IPS-20b (cell line): ENCODE measurements around the gene STX16.

Experiments used
- H3K27ac ChIP-seq: one replicate; pipeline ENCODE4 v1.5.1; 2013; ENCODE audit warnings: low read length
- H3K27me3 ChIP-seq: 2 replicates; pipeline ENCODE4 v1.6.1; 2013; ENCODE audit warnings: mild to moderate bottlenecking, low read length, inconsistent platforms; ENCODE audit not compliant: insufficient read depth
- H3K36me3 ChIP-seq: 2 replicates; pipeline ENCODE4 v1.6.1; 2013; ENCODE audit warnings: low read depth, mild to moderate bottlenecking, inconsistent platforms, low read length, moderate library complexity; ENCODE audit not compliant: insufficient read depth
- H3K4me1 ChIP-seq: 2 replicates; pipeline ENCODE4 v1.6.1; 2013; ENCODE audit warnings: mild to moderate bottlenecking, control low read depth, inconsistent platforms, low read length, moderate library complexity; ENCODE audit not compliant: insufficient read depth
- H3K4me3 ChIP-seq: 2 replicates; pipeline ENCODE4 v1.5.1; 2013; ENCODE audit warnings: mild to moderate bottlenecking, low read length, inconsistent platforms
- H3K9ac ChIP-seq: 2 replicates; pipeline ENCODE4 v1.6.1; 2013; ENCODE audit warnings: low read depth, mild to moderate bottlenecking, inconsistent platforms, low read length, moderate library complexity
- H3K9me3 ChIP-seq: 2 replicates; pipeline ENCODE4 v1.6.1; 2013; ENCODE audit warnings: mild to moderate bottlenecking, low read depth, low read length, inconsistent platforms; ENCODE audit not compliant: insufficient read depth

The STX16 gene

GRCh38 chr20:58650181-58650775, 805 bp upstream of the STX16 start:
- Histone ChIP-seq H3K27me3 (peaks cover 13% of the 10 kb centered on the region; the same call in 1 of the 2 replicates), H3K4me3 (peak overlapping the region; percentile 78; the same call in 1 of the 2 replicates), H3K4me1 (peaks cover 21% of the 10 kb centered on the region), H3K36me3 (peaks cover 2% of the 10 kb centered on the region; the same call in 1 of the 2 replicates), H3K27ac (no peak overlapping the region), H3K9ac (peak overlapping the region; percentile 97; the same call in 1 of the 2 replicates), H3K9me3 (no peaks in the 10 kb centered on the region)

GRCh38 chr20:58651559-58651945, 469 bp downstream of the STX16 start:
- Histone ChIP-seq H3K36me3 (peaks cover 7% of the 10 kb centered on the region; the same call in 1 of the 2 replicates), H3K27ac (peak overlapping the region; percentile 69), H3K9ac (peak overlapping the region; percentile 97), H3K27me3 (peaks cover 13% of the 10 kb centered on the region; the same call in 1 of the 2 replicates), H3K4me1 (peaks cover 34% of the 10 kb centered on the region), H3K4me3 (peak overlapping the region; percentile 78), H3K9me3 (no peaks in the 10 kb centered on the region)

- Histone ChIP-seq H3K4me1 (peaks cover 39% of the 10 kb centered on the region), H3K27ac (peak overlapping the region; percentile 96), H3K27me3 (peaks cover 13% of the 10 kb centered on the region; the same call in 1 of the 2 replicates), H3K4me3 (peak overlapping the region; percentile 78), H3K9ac (peak overlapping the region; percentile 97), H3K36me3 (peaks cover 7% of the 10 kb centered on the region; the same call in 1 of the 2 replicates), H3K9me3 (no peaks in the 10 kb centered on the region)
Measured at GRCh38 chr20:58651946-58652605, 993 bp downstream of the STX16 start.

GRCh38 chr20:58652606-58653294, 1.7 kb downstream of the STX16 start:
- Histone ChIP-seq H3K4me1 (peaks cover 46% of the 10 kb centered on the region), H3K27ac (peak overlapping the region; percentile 96), H3K4me3 (peak overlapping the region; percentile 78), H3K9ac (peak overlapping the region; percentile 97), H3K9me3 (no peaks in the 10 kb centered on the region), H3K27me3 (peaks cover 13% of the 10 kb centered on the region; the same call in 1 of the 2 replicates), H3K36me3 (peaks cover 7% of the 10 kb centered on the region; the same call in 1 of the 2 replicates)

- Histone ChIP-seq H3K4me3 (peak overlapping the region; percentile 78), H3K9me3 (no peaks in the 10 kb centered on the region), H3K27me3 (peaks cover 6% of the 10 kb centered on the region; the same call in 1 of the 2 replicates), H3K4me1 (peaks cover 52% of the 10 kb centered on the region), H3K9ac (peak overlapping the region; percentile 97; the same call in 1 of the 2 replicates), H3K36me3 (peaks cover 7% of the 10 kb centered on the region; the same call in 1 of the 2 replicates), H3K27ac (no peak overlapping the region)
Measured at GRCh38 chr20:58654337-58654736, 3.3 kb downstream of the STX16 start.

- no peaks in the 10 kb centered on the region for H3K27me3 ChIP-seq
- peak overlapping the region; percentile 36 for H3K4me3 ChIP-seq
- H3K27ac ChIP-seq, result peak overlapping the region; percentile 40
- peak overlapping the region; percentile 97 for H3K9ac ChIP-seq
- H3K4me1 ChIP-seq, result peaks cover 64% of the 10 kb centered on the region
- no peaks in the 10 kb centered on the region for H3K9me3 ChIP-seq
- peaks cover 8% of the 10 kb centered on the region; the same call in 1 of the 2 replicates for H3K36me3 ChIP-seq
Measured at GRCh38 chr20:58655328-58656107, 4.4 kb downstream of the STX16 start.

- peak overlapping the region; percentile 97; the same call in 1 of the 2 replicates for H3K9ac ChIP-seq
- no peaks in the 10 kb centered on the region for H3K9me3 ChIP-seq
- peak overlapping the region; percentile 36 for H3K4me3 ChIP-seq
- H3K27ac ChIP-seq, result peak overlapping the region; percentile 31
- no peaks in the 10 kb centered on the region for H3K27me3 ChIP-seq
- peaks cover 66% of the 10 kb centered on the region for H3K4me1 ChIP-seq
- peaks cover 21% of the 10 kb centered on the region for H3K36me3 ChIP-seq
Measured at GRCh38 chr20:58656831-58657230, 5.7 kb downstream of the STX16 start.

GRCh38 chr20:58657262-58657661, 6.2 kb downstream of the STX16 start:
- Histone ChIP-seq H3K36me3 (peaks cover 25% of the 10 kb centered on the region), H3K27me3 (no peaks in the 10 kb centered on the region), H3K9me3 (no peaks in the 10 kb centered on the region), H3K27ac (peak overlapping the region; percentile 53), H3K4me1 (peaks cover 66% of the 10 kb centered on the region), H3K4me3 (peak overlapping the region; percentile 3; the same call in 1 of the 2 replicates), H3K9ac (peak overlapping the region; percentile 97; the same call in 1 of the 2 replicates)

GRCh38 chr20:58657986-58658385, 6.9 kb downstream of the STX16 start:
- Histone ChIP-seq H3K4me3 (no peak overlapping the region; the same call in 1 of the 2 replicates), H3K27me3 (no peaks in the 10 kb centered on the region), H3K4me1 (peaks cover 66% of the 10 kb centered on the region), H3K9me3 (no peaks in the 10 kb centered on the region), H3K36me3 (peaks cover 29% of the 10 kb centered on the region), H3K27ac (peak overlapping the region; percentile 53), H3K9ac (peak overlapping the region; percentile 97; the same call in 1 of the 2 replicates)

GRCh38 chr20:58658760-58659159, 7.7 kb downstream of the STX16 start:
- H3K9ac ChIP-seq, result peak overlapping the region; percentile 8; the same call in 1 of the 2 replicates
- no peaks in the 10 kb centered on the region for H3K27me3 ChIP-seq
- H3K4me1 ChIP-seq, result peaks cover 65% of the 10 kb centered on the region
- H3K9me3 ChIP-seq, result no peaks in the 10 kb centered on the region
- H3K27ac ChIP-seq, result no peak overlapping the region
- H3K36me3 ChIP-seq, result peaks cover 33% of the 10 kb centered on the region
- H3K4me3 ChIP-seq, result 0 out of 2 replicates have a peak overlapping the region, but pooled peaks have one; percentile 7

- Histone ChIP-seq H3K4me1 (peaks cover 54% of the 10 kb centered on the region), H3K27ac (no peak overlapping the region), H3K9me3 (no peaks in the 10 kb centered on the region), H3K27me3 (no peaks in the 10 kb centered on the region), H3K9ac (no peak overlapping the region), H3K36me3 (peaks cover 39% of the 10 kb centered on the region), H3K4me3 (no peak overlapping the region)
Measured at GRCh38 chr20:58659841-58660240, 8.8 kb downstream of the STX16 start.
